Measurements from ENCODE around the gene NUP214.
"Not testable (repeated sequence)": the region's sequence is repeated elsewhere in the genome, so short reads cannot be mapped to it uniquely, and the experiment has no call there.

- not testable (repeated sequence) for TF ChIP-seq CTCF (IDR thresholded peaks at IDR 0.05; ENCODE audit: insufficient read depth, low read length); REST (IDR thresholded peaks at IDR 0.05; ENCODE audit: insufficient replicate concordance, low read depth); POLR2AphosphoS5 (IDR thresholded peaks at IDR 0.05; ENCODE audit: low read depth)
Measured at GRCh38 chr9:131263033-131263343, 137.6 kb downstream of the NUP214 start.
